Trophoblast cell (in vitro differentiated cells and primary cell): ENCODE results near the gene CFAP53.

ENCODE experiments used
- DNase-seq, 2 donors: peaks; one replicate each; pipeline ENCODE4 v3.0.0-alpha.2; 2016
- H2AFZ ChIP-seq: 2 replicates; pipeline ENCODE4 v1.6.1; 2013; ENCODE audit warnings: low read length, moderate library complexity, mild to moderate bottlenecking; ENCODE audit not compliant: insufficient read depth, poor library complexity
- H2AK5ac ChIP-seq: 2 replicates; pipeline ENCODE4 v1.6.1; 2013; ENCODE audit warnings: mild to moderate bottlenecking, low read length
- H2BK120ac ChIP-seq: 2 replicates; pipeline ENCODE4 v1.6.1; 2013; ENCODE audit warnings: low read length, mild to moderate bottlenecking, moderate library complexity; ENCODE audit not compliant: insufficient read depth, poor library complexity
- H2BK12ac ChIP-seq: 2 replicates; pipeline ENCODE4 v1.6.1; 2013; ENCODE audit warnings: mild to moderate bottlenecking, low read length, moderate library complexity
- H2BK5ac ChIP-seq: 2 replicates; pipeline ENCODE4 v1.6.1; 2013; ENCODE audit warnings: low read length, low read depth, moderate library complexity, mild to moderate bottlenecking; ENCODE audit not compliant: poor library complexity
- H3K14ac ChIP-seq: 2 replicates; pipeline ENCODE4 v1.6.1; 2013; ENCODE audit warnings: mild to moderate bottlenecking, low read length
- H3K18ac ChIP-seq: 2 replicates; pipeline ENCODE4 v1.6.1; 2013; ENCODE audit warnings: mild to moderate bottlenecking, low read length
- H3K23ac ChIP-seq: 2 replicates; pipeline ENCODE4 v1.6.1; 2013; ENCODE audit warnings: low read length
- H3K27ac ChIP-seq: 2 replicates; pipeline ENCODE4 v1.5.1; 2013; ENCODE audit warnings: low read depth, mild to moderate bottlenecking, inconsistent platforms, low read length, moderate library complexity
- H3K27me3 ChIP-seq: 2 replicates; pipeline ENCODE4 v1.6.1; 2013; ENCODE audit warnings: inconsistent platforms, mild to moderate bottlenecking, low read length, moderate library complexity; ENCODE audit not compliant: insufficient read depth
- H3K36me3 ChIP-seq, 2 experiments: 1 replicate in 1 of 2; 2 replicates in 1 of 2; pipeline ENCODE4 v1.6.1; 2013; ENCODE audit warnings: low read length in 2 of 2, mild to moderate bottlenecking in 2 of 2, moderate library complexity in 1 of 2; ENCODE audit not compliant: insufficient read depth in 2 of 2, control insufficient read depth in 1 of 2
- H3K4ac ChIP-seq: 2 replicates; pipeline ENCODE4 v1.6.1; 2013; ENCODE audit warnings: low read depth, mild to moderate bottlenecking, low read length, moderate library complexity
- H3K4me1 ChIP-seq, 2 experiments: 1 replicate in 1 of 2; 2 replicates in 1 of 2; pipeline ENCODE4 v1.6.1; 2013; ENCODE audit warnings: low read length in 2 of 2, mild to moderate bottlenecking in 2 of 2, moderate library complexity in 1 of 2; ENCODE audit not compliant: insufficient read depth in 2 of 2, control insufficient read depth in 1 of 2
- H3K4me2 ChIP-seq: 2 replicates; pipeline ENCODE4 v1.6.1; 2013; ENCODE audit warnings: inconsistent platforms, mild to moderate bottlenecking, low read length, moderate library complexity
- H3K4me3 ChIP-seq: 2 replicates; pipeline ENCODE4 v1.5.1; 2013; ENCODE audit warnings: mild to moderate bottlenecking, low read depth, low read length, inconsistent platforms
- H3K79me1 ChIP-seq: one replicate; pipeline ENCODE4 v1.6.1; 2013; ENCODE audit warnings: low read length
- H3K79me2 ChIP-seq: 2 replicates; pipeline ENCODE4 v1.6.1; 2013; ENCODE audit warnings: low read length, mild to moderate bottlenecking; ENCODE audit not compliant: control insufficient read depth, insufficient read depth, poor library complexity
- H3K9ac ChIP-seq: 2 replicates; pipeline ENCODE4 v1.6.1; 2013; ENCODE audit warnings: mild to moderate bottlenecking, low read length
- H3K9me3 ChIP-seq: 2 replicates; pipeline ENCODE4 v1.6.1; 2013; ENCODE audit warnings: low read depth, mild to moderate bottlenecking, control low read depth, inconsistent platforms, low read length; ENCODE audit not compliant: insufficient read depth
- H4K12ac ChIP-seq: 2 replicates; pipeline ENCODE4 v1.6.1; 2013; ENCODE audit warnings: low read depth, mild to moderate bottlenecking, low read length, moderate library complexity
- H4K8ac ChIP-seq: 2 replicates; pipeline ENCODE4 v1.6.1; 2013; ENCODE audit warnings: low read depth, mild to moderate bottlenecking, low read length, moderate library complexity
- H4K91ac ChIP-seq: one replicate; pipeline ENCODE4 v1.6.1; 2013; ENCODE audit warnings: low read depth, mild to moderate bottlenecking, low read length, moderate library complexity
- WGBS: extraction: QIAGEN DNeasy Blood & Tissue Kit; methylation state at CpG from one replicate; pipeline ENCODE4 v1.1.7; 2013; ENCODE audit warnings: missing lambda C conversion rate; ENCODE audit not compliant: insufficient read length, insufficient coverage; ENCODE audit errors: extremely low coverage; 5-methylcytosine and 5-hydroxymethylcytosine counted together

The CFAP53 gene

DNA sequence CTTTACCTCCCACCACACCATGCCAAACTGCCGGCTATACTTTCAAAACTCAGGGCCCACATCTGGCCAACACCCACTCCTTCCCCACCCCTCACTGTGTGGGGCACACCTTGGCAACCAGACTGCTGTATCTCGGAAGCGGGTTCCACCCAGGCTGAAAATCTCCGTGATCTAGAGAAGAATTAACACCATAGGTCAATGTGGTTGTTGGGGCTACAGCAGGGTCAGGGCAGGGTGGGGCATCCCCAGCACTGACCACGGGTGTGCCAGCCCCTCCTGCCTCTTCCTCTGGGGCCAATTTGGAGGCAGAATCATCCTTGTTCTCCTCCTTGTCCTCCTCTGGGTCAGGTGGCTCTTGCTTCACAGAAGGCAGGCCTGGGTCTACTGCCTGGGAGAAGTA is 6.3 kb upstream of the CFAP53 start:
- H2AFZ ChIP-seq, result no peak overlapping the region
- no peak overlapping the region for H3K27ac ChIP-seq
- peaks cover 66 to 78% of the 10 kb centered on the region in 2 experiments for H3K36me3 ChIP-seq
- no peak overlapping the region for H3K23ac ChIP-seq
- H4K91ac ChIP-seq, result no peak overlapping the region
- no peak overlapping the region for H2BK5ac ChIP-seq
- DNase-seq, result no peak
- no peaks in the 10 kb centered on the region for H3K4me1 ChIP-seq
- no peak overlapping the region for H2AK5ac ChIP-seq
- no peaks in the 10 kb centered on the region for H3K79me1 ChIP-seq
- no CpG with 5 or more reads among the region's 5 CpGs for WGBS
- no peak overlapping the region for H4K12ac ChIP-seq
- no peak overlapping the region for H3K4ac ChIP-seq
- H3K4me3 ChIP-seq, result no peak overlapping the region
- H3K14ac ChIP-seq, result no peak overlapping the region
- no peak overlapping the region for H4K8ac ChIP-seq
- H3K4me2 ChIP-seq, result no peak overlapping the region
- peaks cover 6% of the 10 kb centered on the region for H3K9me3 ChIP-seq
- H3K27me3 ChIP-seq, result no peaks in the 10 kb centered on the region
- no peak overlapping the region for H2BK12ac ChIP-seq
- H3K79me2 ChIP-seq, result no peaks in the 10 kb centered on the region
- H3K18ac ChIP-seq, result no peak overlapping the region
- no peak overlapping the region for H3K9ac ChIP-seq
- H2BK120ac ChIP-seq, result no peak overlapping the region

DNA sequence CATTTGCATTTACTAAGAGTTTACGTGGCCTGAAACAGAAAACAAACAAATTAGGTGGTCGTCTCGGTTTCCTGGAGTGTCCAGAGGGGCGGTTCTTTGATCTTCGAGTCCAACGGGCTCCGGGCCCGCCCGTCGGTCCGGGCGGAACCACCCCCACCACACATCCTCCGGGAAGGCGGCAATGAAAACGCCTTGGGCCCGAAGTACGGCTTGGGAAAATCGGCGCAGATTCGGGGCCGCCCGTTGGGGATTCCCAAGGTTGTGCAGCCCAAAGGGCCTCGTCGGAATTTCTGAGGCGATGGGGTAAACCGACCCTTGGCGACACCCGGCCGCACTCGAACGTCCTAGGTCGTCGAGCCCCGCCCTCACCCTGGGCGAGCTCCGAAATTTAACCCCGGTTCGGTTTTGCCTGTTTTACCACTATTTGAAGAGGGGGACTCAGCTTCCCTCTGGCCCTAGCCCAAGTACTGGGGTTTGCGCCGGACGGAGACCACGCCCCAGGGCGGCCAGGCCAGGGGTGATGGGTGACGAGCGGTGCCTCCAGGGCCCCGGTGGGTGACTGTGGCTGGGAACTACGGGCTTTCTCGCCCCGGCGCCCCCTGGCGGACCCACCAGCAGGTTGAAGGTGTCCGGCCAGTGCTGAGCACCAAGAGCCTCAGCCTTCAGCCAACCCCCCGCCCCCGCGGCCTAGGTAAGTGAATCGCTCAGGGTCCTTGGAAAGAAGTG is 1.9 kb upstream of the CFAP53 start:
- Histone ChIP-seq H3K4ac (no peak overlapping the region), H2AFZ (no peak overlapping the region), H3K27ac (no peak overlapping the region), H3K79me2 (no peaks in the 10 kb centered on the region), H3K9me3 (no peaks in the 10 kb centered on the region), H3K27me3 (no peaks in the 10 kb centered on the region), H3K36me3 (peaks cover 28 to 41% of the 10 kb centered on the region in 2 experiments), H2AK5ac (no peak overlapping the region), H4K8ac (peak overlapping the region; percentile 48), H4K12ac (no peak overlapping the region), H3K9ac (no peak overlapping the region), H2BK120ac (no peak overlapping the region), H4K91ac (no peak overlapping the region), H3K4me3 (peak overlapping the region; percentile 65), H3K18ac (no peak overlapping the region), H3K4me2 (peak overlapping the region; percentile 68), H3K4me1 (peaks cover 3 to 4% of the 10 kb centered on the region in 2 experiments), H2BK5ac (no peak overlapping the region), H3K14ac (no peak overlapping the region), H3K79me1 (peaks cover 3% of the 10 kb centered on the region), H2BK12ac (no peak overlapping the region), H3K23ac (no peak overlapping the region)
- whole genome bisulfite sequencing, result no CpG with 5 or more reads among the region's 56 CpGs
- DNase-seq, result peak; percentile 82 to 90

DNA sequence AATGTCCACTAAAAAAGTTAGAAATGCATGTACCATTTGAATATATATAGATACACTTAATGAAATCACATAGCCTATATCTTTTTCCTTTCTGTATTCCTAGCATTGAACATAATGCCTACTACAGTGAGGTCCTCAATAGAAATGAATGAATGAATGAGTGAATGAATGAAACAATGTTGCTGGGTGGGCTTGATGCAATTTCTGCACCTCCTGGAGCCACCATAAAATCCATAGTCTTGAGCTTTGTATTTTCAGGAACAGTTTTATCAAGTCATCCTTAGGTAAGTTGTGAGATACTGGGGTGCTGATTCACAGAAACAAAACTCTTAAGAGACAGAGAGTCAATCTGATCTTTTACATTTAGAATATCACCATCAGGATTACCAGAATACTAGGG is 3.3 kb downstream of the CFAP53 start:
- Histone ChIP-seq H3K4me2 (no peak overlapping the region), H4K8ac (no peak overlapping the region), H3K18ac (no peak overlapping the region), H2AFZ (no peak overlapping the region), H3K27me3 (no peaks in the 10 kb centered on the region), H4K12ac (no peak overlapping the region), H3K4me3 (no peak overlapping the region), H3K79me2 (no peaks in the 10 kb centered on the region), H3K14ac (no peak overlapping the region), H2BK5ac (no peak overlapping the region), H3K23ac (no peak overlapping the region), H3K27ac (no peak overlapping the region), H4K91ac (no peak overlapping the region), H3K4ac (no peak overlapping the region), H3K36me3 (peaks cover 0 to 3% of the 10 kb centered on the region in 2 experiments), H3K9ac (no peak overlapping the region), H3K79me1 (peaks cover 3% of the 10 kb centered on the region), H2AK5ac (no peak overlapping the region), H3K9me3 (no peaks in the 10 kb centered on the region), H2BK120ac (no peak overlapping the region), H3K4me1 (peaks cover 3 to 4% of the 10 kb centered on the region in 2 experiments), H2BK12ac (no peak overlapping the region)
- DNase-seq, result no peak

DNA sequence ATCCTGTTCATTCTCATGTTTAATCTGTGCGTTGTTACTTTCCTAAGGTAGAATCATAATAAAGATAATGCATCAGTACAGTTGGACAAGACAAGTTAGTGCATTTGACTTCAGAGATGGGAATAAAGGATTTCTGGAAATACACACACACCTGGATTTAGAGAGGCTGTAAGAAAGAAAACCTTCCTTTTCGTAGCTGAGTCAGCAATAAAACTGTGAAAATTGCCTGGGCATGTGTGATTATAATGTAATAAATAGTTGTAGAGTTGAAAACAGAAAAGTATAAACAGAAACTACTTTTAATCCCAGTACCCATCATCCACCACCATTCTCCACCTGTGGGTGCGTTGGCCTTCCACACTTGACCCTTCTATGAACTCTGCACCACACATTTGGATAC is 15.4 kb downstream of the CFAP53 start:
- H4K91ac ChIP-seq, result no peak overlapping the region
- H3K9me3 ChIP-seq, result no peaks in the 10 kb centered on the region
- H3K18ac ChIP-seq, result no peak overlapping the region
- no peaks in the 10 kb centered on the region for H3K79me2 ChIP-seq
- H3K14ac ChIP-seq, result no peak overlapping the region
- no peak overlapping the region for H3K9ac ChIP-seq
- H3K27ac ChIP-seq, result no peak overlapping the region
- H3K4me3 ChIP-seq, result no peak overlapping the region
- H3K23ac ChIP-seq, result no peak overlapping the region
- no peak overlapping the region for H4K8ac ChIP-seq
- H2BK120ac ChIP-seq, result no peak overlapping the region
- H2AK5ac ChIP-seq, result no peak overlapping the region
- H3K27me3 ChIP-seq, result no peaks in the 10 kb centered on the region
- DNase-seq, result no peak
- H2BK12ac ChIP-seq, result no peak overlapping the region
- H3K4me2 ChIP-seq, result no peak overlapping the region
- H2BK5ac ChIP-seq, result no peak overlapping the region
- H3K4me1 ChIP-seq, result no peaks in the 10 kb centered on the region
- no peaks in the 10 kb centered on the region for H3K36me3 ChIP-seq
- WGBS, result no CpG with 5 or more reads among the region's 3 CpGs
- no peaks in the 10 kb centered on the region for H3K79me1 ChIP-seq
- H4K12ac ChIP-seq, result no peak overlapping the region
- H2AFZ ChIP-seq, result no peak overlapping the region
- no peak overlapping the region for H3K4ac ChIP-seq
